Ishikawa (cell line): ENCODE measurements around the gene DPYSL5.

ENCODE experiments used
- CEBPB ChIP-seq: IDR thresholded peaks from 2 replicates; pipeline ENCODE4 v1.6.1; 2012
- CREB1 ChIP-seq: IDR thresholded peaks from 2 replicates; pipeline ENCODE4 v1.6.1; 2012; ENCODE audit warnings: low read depth
- EGR1 ChIP-seq: IDR thresholded peaks from 2 replicates; pipeline ENCODE4 v1.6.1; 2012
- EP300 ChIP-seq: IDR thresholded peaks from 2 replicates; pipeline ENCODE4 v1.6.1; 2012; ENCODE audit warnings: borderline replicate concordance
- FOXM1 ChIP-seq: IDR thresholded peaks from 2 replicates; pipeline ENCODE4 v1.6.1; 2012; ENCODE audit warnings: low read depth, borderline replicate concordance
- MAX ChIP-seq: IDR thresholded peaks from 2 replicates; pipeline ENCODE4 v1.6.1; 2012
- NFIC ChIP-seq: IDR thresholded peaks from 2 replicates; pipeline ENCODE4 v1.6.1; 2012
- RAD21 ChIP-seq: IDR thresholded peaks from 2 replicates; pipeline ENCODE4 v1.6.1; 2012; ENCODE audit warnings: low read depth
- REST ChIP-seq: IDR thresholded peaks from 2 replicates; pipeline ENCODE4 v1.6.1; 2012; ENCODE audit warnings: low read depth, mild to moderate bottlenecking
- TAF1 ChIP-seq: IDR thresholded peaks from 2 replicates; pipeline ENCODE4 v1.6.1; 2012; ENCODE audit warnings: low read depth, mild to moderate bottlenecking
- TCF12 ChIP-seq: IDR thresholded peaks from 2 replicates; pipeline ENCODE4 v1.6.1; 2012; ENCODE audit warnings: low read depth
- TEAD4 ChIP-seq: IDR thresholded peaks from 2 replicates; pipeline ENCODE4 v1.6.1; 2012
- USF1 ChIP-seq: IDR thresholded peaks from 2 replicates; pipeline ENCODE4 v1.6.1; 2012
- YY1 ChIP-seq: IDR thresholded peaks from 2 replicates; pipeline ENCODE4 v1.6.1; 2012; ENCODE audit warnings: low read depth
- ZBTB7A ChIP-seq: IDR thresholded peaks from 2 replicates; pipeline ENCODE4 v1.6.1; 2012; ENCODE audit warnings: low read depth

DPYSL5 gene

GRCh38 chr2:26913606-26913998 lies 65.7 kb downstream of the DPYSL5 start:
- TF ChIP-seq USF1 (no peak), FOXM1 (no peak), TCF12 (no peak), ZBTB7A (no peak), YY1 (no peak), CREB1 (no peak), MAX (no peak), RAD21 (no peak), NFIC (no peak), EP300 (no peak), CEBPB (no peak), TAF1 (no peak), EGR1 (no peak), REST (no peak), TEAD4 (no peak)

GRCh38 chr2:26913999-26914658 lies 66.2 kb downstream of the DPYSL5 start:
- TF ChIP-seq FOXM1 = no peak
- TF ChIP-seq TEAD4 = no peak
- TF ChIP-seq YY1 = no peak
- TF ChIP-seq NFIC = no peak
- no peak for TF ChIP-seq TAF1
- TF ChIP-seq EGR1 = no peak
- no peak for TF ChIP-seq EP300
- TF ChIP-seq MAX = no peak

GRCh38 chr2:26914659-26915310 lies 66.9 kb downstream of the DPYSL5 start:
- TF ChIP-seq FOXM1 = no peak

GRCh38 chr2:26915316-26915715 lies 67.4 kb downstream of the DPYSL5 start:
- no peak for TF ChIP-seq CEBPB
- no peak for TF ChIP-seq NFIC

GRCh38 chr2:26916128-26916692 lies 68.3 kb downstream of the DPYSL5 start:
- TF ChIP-seq REST = no peak
- no peak for TF ChIP-seq NFIC
- no peak for TF ChIP-seq TEAD4
- no peak for TF ChIP-seq ZBTB7A
- TF ChIP-seq CEBPB = no peak
- TF ChIP-seq FOXM1 = no peak
- TF ChIP-seq EP300 = no peak
- no peak for TF ChIP-seq TCF12

- TF ChIP-seq TCF12 (no peak), REST (no peak), EGR1 (no peak), TAF1 (no peak), CEBPB (no peak), USF1 (no peak), FOXM1 (no peak), YY1 (no peak), RAD21 (no peak), ZBTB7A (no peak), EP300 (no peak), TEAD4 (no peak), MAX (no peak), NFIC (no peak), CREB1 (no peak)
These were observed 69.4 kb downstream of the DPYSL5 start for GRCh38 chr2:26917135-26917836.
